ENCODE measurements around the gene TACC2.

TACC2 gene

DNA sequence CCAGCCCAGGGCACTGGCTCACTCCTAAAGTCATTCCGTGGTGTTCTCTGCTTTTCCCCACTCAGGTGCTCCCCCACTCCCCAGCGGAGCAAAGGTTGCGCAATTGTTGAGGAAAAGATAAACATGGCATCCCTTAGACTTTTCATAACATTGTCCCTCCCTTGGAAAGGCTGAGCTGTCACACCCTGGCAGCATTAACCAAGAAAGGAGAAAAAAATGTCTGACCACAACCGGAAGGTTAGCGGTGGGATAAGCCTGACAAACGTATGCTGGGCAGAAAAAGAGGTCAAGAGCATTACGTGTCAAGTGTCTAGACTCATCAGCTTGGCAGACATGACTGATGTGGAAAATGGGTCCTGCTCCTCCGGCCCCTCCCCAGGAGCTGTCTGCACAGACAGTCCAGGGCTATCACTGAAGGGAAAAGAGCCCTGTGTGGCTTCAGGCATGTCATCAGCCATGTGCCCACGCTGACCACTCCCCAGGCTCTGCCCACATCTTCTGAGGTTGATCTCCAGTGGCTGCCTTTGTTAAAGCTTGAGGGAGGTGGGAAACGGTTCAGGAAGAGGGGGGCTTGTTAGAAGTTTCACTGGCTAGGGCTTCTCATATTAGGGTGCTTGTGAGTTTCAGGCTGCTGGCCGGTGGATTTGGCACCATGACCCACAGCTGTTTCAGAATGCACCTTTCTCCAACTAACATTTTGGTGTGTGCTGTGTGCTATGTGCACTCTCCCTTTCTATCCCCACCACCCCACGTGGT lies 312.3 kb downstream of the TACC2 start:
- peak; percentile 59 for DNase-seq

DNA sequence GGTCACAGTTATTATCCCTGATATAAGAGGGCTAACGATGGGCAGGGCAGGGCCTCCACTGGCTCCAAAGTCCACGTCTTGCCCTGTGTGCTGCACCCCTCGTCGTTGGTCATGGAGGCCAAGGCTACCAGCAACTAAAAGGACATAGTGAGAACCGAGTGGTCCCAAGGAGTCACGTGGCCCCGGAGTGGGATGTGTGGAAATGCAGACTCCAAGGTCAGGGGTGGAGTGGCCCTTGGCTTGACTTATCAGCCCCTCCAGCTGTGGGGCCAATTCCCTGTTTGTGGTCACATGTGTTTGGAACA lies 312.8 kb downstream of the TACC2 start:
- no peak for DNase-seq

DNA sequence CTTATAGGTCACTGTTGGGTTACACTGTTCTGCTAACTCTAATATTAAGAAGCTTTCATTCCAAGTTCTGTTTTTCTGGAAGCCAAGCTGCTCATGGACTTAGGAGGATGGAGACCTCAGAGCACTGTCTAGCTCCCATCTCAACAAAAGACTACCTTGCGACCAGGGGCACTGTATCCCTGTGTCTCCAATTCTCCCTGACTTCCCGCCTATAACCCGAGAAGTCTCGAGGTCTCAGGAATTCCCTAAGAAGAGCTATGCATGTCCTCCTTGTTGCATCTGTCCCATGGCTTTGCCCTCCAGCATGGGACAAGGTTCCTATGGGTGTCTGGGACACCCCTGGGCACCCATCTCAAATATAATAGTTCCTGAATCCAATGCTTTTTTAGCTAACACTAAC lies 313.4 kb downstream of the TACC2 start:
- DNase-seq = no peak

DNA sequence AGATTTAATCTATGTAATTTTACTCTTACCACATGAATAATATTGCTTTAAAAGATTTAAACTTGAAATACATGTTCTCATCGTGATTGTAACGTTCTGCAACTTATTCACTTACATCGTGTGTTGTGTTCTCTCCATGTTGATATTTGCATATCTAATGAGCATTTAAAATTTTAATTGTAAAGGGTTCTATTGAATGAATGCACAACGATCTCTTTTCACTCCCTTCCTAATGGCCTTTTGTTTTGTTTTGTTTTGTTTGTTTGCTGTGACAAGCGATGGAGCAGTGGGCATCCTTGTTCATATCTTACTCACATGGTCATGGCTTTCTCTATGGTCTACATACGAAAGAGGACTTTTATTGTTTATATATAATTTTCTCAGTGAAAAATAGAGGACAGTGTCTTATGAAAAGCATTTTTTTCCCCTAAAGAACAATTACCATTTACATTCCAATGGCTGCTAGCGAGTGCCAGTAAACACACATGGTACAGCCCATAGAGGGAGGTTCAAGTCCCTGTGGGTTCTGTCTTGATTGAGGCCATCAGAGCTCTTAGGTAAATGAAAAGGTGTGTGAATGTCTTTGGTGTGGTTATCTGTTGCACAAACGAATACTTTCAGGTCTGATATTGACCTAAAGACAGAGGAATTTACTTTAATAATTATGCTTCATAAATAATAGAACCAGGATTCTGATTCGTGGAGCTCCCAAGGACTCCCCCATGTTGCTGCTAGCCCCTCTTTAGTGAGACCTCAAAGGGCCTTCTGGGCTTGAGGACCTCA lies 314.5 kb downstream of the TACC2 start:
- no peak for DNase-seq

Measured in retina (tissue), 1 donor.